HEK293 (cell line): ENCODE data around the gene PDGFC.

Experiments used
- CTCF ChIA-PET: fragments of 350-600 bp; formaldehyde crosslinking; extraction: SDS; loops from one replicate; lab custom pipeline; 2021; ENCODE audit warnings: antibody characterized with exemption; lab: Yijun Ruan, JAX
- POLR2A ChIA-PET: fragments of 300-600 bp; formaldehyde crosslinking; extraction: SDS; loops from one replicate; lab custom pipeline; 2020; ENCODE audit warnings: antibody characterized with exemption, inconsistent platforms; lab: Yijun Ruan, JAX
- H3K27ac ChIP-seq: fragments of 200-500 bp; sonication (Bioruptor generic); 2 replicates; pipeline ENCODE4 v1.5.1; 2014; ENCODE audit warnings: low read depth, low read length, control low read depth, inconsistent platforms; ENCODE audit errors: extremely low read depth
- H3K36me3 ChIP-seq, 2 experiments: fragments of 200-500 bp in 1 of 2; sonication (Bioruptor generic) in 1 of 2; 1 replicate in 1 of 2; 2 replicates in 1 of 2; pipeline ENCODE4 v1.5.1; 2014 to 2017; ENCODE audit warnings: inconsistent platforms in 2 of 2, low read length in 2 of 2; ENCODE audit not compliant: control insufficient read depth in 2 of 2, insufficient read depth in 1 of 2
- H3K4me1 ChIP-seq: fragments of 200-500 bp; sonication (Bioruptor generic); 2 replicates; pipeline ENCODE4 v1.5.1; 2014; ENCODE audit warnings: mild to moderate bottlenecking, low read length, inconsistent platforms; ENCODE audit not compliant: control insufficient read depth, insufficient read depth
- H3K4me3 ChIP-seq: 2 replicates; pipeline ENCODE4 v1.5.1; 2011; ENCODE audit warnings: low read depth, mild to moderate bottlenecking, control low read depth, low read length, moderate library complexity
- H3K9me3 ChIP-seq: fragments of 200-500 bp; sonication (Bioruptor generic); 2 replicates; pipeline ENCODE4 v1.5.1; 2014; ENCODE audit warnings: low read depth, low read length, inconsistent platforms; ENCODE audit not compliant: control insufficient read depth, insufficient read depth
- BCL11B ChIP-seq: fragments of 450-650 bp; formaldehyde crosslinking; IDR thresholded peaks from 2 replicates; pipeline ENCODE4 v1.5.1; 2016; ENCODE audit warnings: low read depth, missing biosample characterization, missing genetic modification characterization
- GFI1B ChIP-seq: fragments of 450-650 bp; formaldehyde crosslinking; IDR thresholded peaks from 2 replicates; pipeline ENCODE4 v1.5.1; 2016; ENCODE audit warnings: missing biosample characterization, missing genetic modification characterization
- GLI2 ChIP-seq: fragments of 450-650 bp; formaldehyde crosslinking; IDR thresholded peaks from 2 replicates; pipeline ENCODE4; 2017; ENCODE audit warnings: missing biosample characterization, missing genetic modification characterization, low read depth, borderline replicate concordance
- KLF17 ChIP-seq: fragments of 450-650 bp; formaldehyde crosslinking; IDR thresholded peaks from 2 replicates; pipeline ENCODE4 v1.5.1; 2016; ENCODE audit warnings: missing biosample characterization, missing genetic modification characterization
- SCRT1 ChIP-seq: fragments of 450-650 bp; formaldehyde crosslinking; IDR thresholded peaks from 2 replicates; pipeline ENCODE4 v1.5.1; 2016; ENCODE audit warnings: missing biosample characterization, missing genetic modification characterization, borderline replicate concordance
- TRIM28 ChIP-seq: IDR thresholded peaks from 2 replicates; pipeline ENCODE4 v1.6.1; 2011; ENCODE audit warnings: low read length, control low read depth, borderline replicate concordance
- ZBTB11 ChIP-seq: fragments of 450-650 bp; formaldehyde crosslinking; conservative IDR thresholded peaks from 2 replicates; pipeline ENCODE4 v1.5.1; 2016; ENCODE audit warnings: low read depth, missing biosample characterization, missing genetic modification characterization
- ZFP37 ChIP-seq: fragments of 450-650 bp; formaldehyde crosslinking; IDR thresholded peaks from 2 replicates; pipeline ENCODE4 v1.5.1; 2016; ENCODE audit warnings: missing biosample characterization, missing genetic modification characterization
- ZNF132 ChIP-seq: fragments of 450-650 bp; formaldehyde crosslinking; IDR thresholded peaks from 2 replicates; pipeline ENCODE4 v1.5.1; 2017; ENCODE audit warnings: missing biosample characterization, missing genetic modification characterization, borderline replicate concordance
- ZNF138 ChIP-seq: fragments of 450-650 bp; formaldehyde crosslinking; IDR thresholded peaks from 2 replicates; pipeline ENCODE4 v1.5.1; 2016; ENCODE audit warnings: missing biosample characterization, missing genetic modification characterization, borderline replicate concordance
- ZNF146 ChIP-seq: fragments of 450-650 bp; formaldehyde crosslinking; IDR thresholded peaks from 2 replicates; pipeline ENCODE4 v1.5.1; 2016; ENCODE audit warnings: missing biosample characterization, missing genetic modification characterization
- ZNF211 ChIP-seq: fragments of 450-650 bp; formaldehyde crosslinking; IDR thresholded peaks from 2 replicates; pipeline ENCODE4 v1.5.1; 2016; ENCODE audit warnings: low read depth, missing biosample characterization, missing genetic modification characterization
- ZNF239 ChIP-seq: fragments of 450-650 bp; formaldehyde crosslinking; IDR thresholded peaks from 2 replicates; pipeline ENCODE4 v1.5.1; 2016; ENCODE audit warnings: missing biosample characterization, missing genetic modification characterization
- ZNF341 ChIP-seq: fragments of 450-650 bp; formaldehyde crosslinking; IDR thresholded peaks from 2 replicates; pipeline ENCODE4; 2016; ENCODE audit warnings: low read depth, missing biosample characterization, missing genetic modification characterization
- ZNF423 ChIP-seq: fragments of 450-650 bp; formaldehyde crosslinking; IDR thresholded peaks from 2 replicates; pipeline ENCODE4 v1.5.1; 2016; ENCODE audit warnings: missing biosample characterization, missing genetic modification characterization
- ZNF426 ChIP-seq: fragments of 450-650 bp; formaldehyde crosslinking; IDR thresholded peaks from 2 replicates; pipeline ENCODE4 v1.5.1; 2017; ENCODE audit warnings: missing biosample characterization, missing genetic modification characterization, mild to moderate bottlenecking, inconsistent platforms, moderate library complexity
- ZNF548 ChIP-seq: fragments of 450-650 bp; formaldehyde crosslinking; IDR thresholded peaks from 2 replicates; pipeline ENCODE4 v1.5.1; 2016; ENCODE audit warnings: missing biosample characterization, missing genetic modification characterization
- ZNF549 ChIP-seq: fragments of 450-650 bp; IDR thresholded peaks from 2 replicates; pipeline ENCODE4 v1.5.1; 2018; ENCODE audit warnings: missing biosample characterization, missing genetic modification characterization, mild to moderate bottlenecking, inconsistent platforms, moderate library complexity
- ZNF585B ChIP-seq: fragments of 450-650 bp; formaldehyde crosslinking; IDR thresholded peaks from 2 replicates; pipeline ENCODE4 v1.5.1; 2016; ENCODE audit warnings: missing biosample characterization, missing genetic modification characterization
- ZNF596 ChIP-seq: fragments of 450-650 bp; IDR thresholded peaks from 2 replicates; pipeline ENCODE4 v1.5.0; 2018; ENCODE audit warnings: missing biosample characterization, mild to moderate bottlenecking, missing genetic modification characterization, moderate library complexity
- ZNF76 ChIP-seq: fragments of 450-650 bp; formaldehyde crosslinking; IDR thresholded peaks from 2 replicates; pipeline ENCODE4; 2016; ENCODE audit warnings: low read depth, missing biosample characterization, missing genetic modification characterization, borderline replicate concordance
- ZNF776 ChIP-seq: fragments of 450-650 bp; formaldehyde crosslinking; IDR thresholded peaks from 2 replicates; pipeline ENCODE4 v1.5.0; 2017; ENCODE audit warnings: missing biosample characterization, missing genetic modification characterization, borderline replicate concordance
- ZSCAN23 ChIP-seq: fragments of 450-650 bp; formaldehyde crosslinking; IDR thresholded peaks from 2 replicates; pipeline ENCODE4 v1.5.1; 2016; ENCODE audit warnings: missing biosample characterization, missing genetic modification characterization
- TF ChIP-seq, protein P1 (sequence below): fragments of 450-650 bp; formaldehyde crosslinking; IDR thresholded peaks from 2 replicates; pipeline ENCODE4 v1.5.1; 2016; ENCODE audit warnings: missing biosample characterization, missing genetic modification characterization, borderline replicate concordance
- TF ChIP-seq, protein P2 (sequence below): fragments of 450-650 bp; formaldehyde crosslinking; IDR thresholded peaks from 2 replicates; pipeline ENCODE4 v1.5.1; 2016; ENCODE audit warnings: missing biosample characterization, missing genetic modification characterization
- TF ChIP-seq, protein P3 (sequence below): fragments of 450-650 bp; formaldehyde crosslinking; IDR thresholded peaks from 2 replicates; pipeline ENCODE4 v1.5.1; 2016; ENCODE audit warnings: missing biosample characterization, missing genetic modification characterization, borderline replicate concordance

PDGFC gene

GRCh38 chr4:156778093-156778492, 193.5 kb downstream of the PDGFC start:
- Histone ChIP-seq H3K9me3 (no peaks in the 10 kb centered on the region), H3K4me1 (0 out of 2 replicates have a peak, but pooled peaks cover 6% of the 10 kb centered on the region), H3K4me3 (no peak overlapping the region), H3K27ac (no peak overlapping the region), H3K36me3 (no peaks in the 10 kb centered on the region)
- no peak for TF ChIP-seq GLI2 (tag by site-specific recombination)
- no peak for TF ChIP-seq ZNF341 (tag by site-specific recombination)
- TF ChIP-seq ZSCAN23 (tag by site-specific recombination), result no peak
- no peak for TF ChIP-seq ZNF239
- no peak for TF ChIP-seq ZNF776
- no peak for TF ChIP-seq ZNF146
- no peak for TF ChIP-seq GFI1B (tag by site-specific recombination)
- no peak for TF ChIP-seq ZNF548 (tag by site-specific recombination)
- no peak for TF ChIP-seq BCL11B (tag by site-specific recombination)
- no peak for TF ChIP-seq ZNF76
- TF ChIP-seq, protein P1, sequence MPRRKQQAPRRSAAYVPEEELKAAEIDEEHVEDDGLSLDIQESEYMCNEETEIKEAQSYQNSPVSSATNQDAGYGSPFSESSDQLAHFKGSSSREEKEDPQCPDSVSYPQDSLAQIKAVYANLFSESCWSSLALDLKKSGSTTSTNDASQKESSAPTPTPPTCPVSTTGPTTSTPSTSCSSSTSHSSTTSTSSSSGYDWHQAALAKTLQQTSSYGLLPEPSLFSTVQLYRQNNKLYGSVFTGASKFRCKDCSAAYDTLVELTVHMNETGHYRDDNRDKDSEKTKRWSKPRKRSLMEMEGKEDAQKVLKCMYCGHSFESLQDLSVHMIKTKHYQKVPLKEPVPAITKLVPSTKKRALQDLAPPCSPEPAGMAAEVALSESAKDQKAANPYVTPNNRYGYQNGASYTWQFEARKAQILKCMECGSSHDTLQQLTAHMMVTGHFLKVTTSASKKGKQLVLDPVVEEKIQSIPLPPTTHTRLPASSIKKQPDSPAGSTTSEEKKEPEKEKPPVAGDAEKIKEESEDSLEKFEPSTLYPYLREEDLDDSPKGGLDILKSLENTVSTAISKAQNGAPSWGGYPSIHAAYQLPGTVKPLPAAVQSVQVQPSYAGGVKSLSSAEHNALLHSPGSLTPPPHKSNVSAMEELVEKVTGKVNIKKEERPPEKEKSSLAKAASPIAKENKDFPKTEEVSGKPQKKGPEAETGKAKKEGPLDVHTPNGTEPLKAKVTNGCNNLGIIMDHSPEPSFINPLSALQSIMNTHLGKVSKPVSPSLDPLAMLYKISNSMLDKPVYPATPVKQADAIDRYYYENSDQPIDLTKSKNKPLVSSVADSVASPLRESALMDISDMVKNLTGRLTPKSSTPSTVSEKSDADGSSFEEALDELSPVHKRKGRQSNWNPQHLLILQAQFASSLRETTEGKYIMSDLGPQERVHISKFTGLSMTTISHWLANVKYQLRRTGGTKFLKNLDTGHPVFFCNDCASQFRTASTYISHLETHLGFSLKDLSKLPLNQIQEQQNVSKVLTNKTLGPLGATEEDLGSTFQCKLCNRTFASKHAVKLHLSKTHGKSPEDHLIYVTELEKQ (tag by site-specific recombination), result no peak
- no peak for TF ChIP-seq ZNF138 (tag by site-specific recombination)
- TF ChIP-seq ZNF426 (tag by site-specific recombination), result no peak
- TF ChIP-seq ZFP37 (tag by site-specific recombination), result no peak
- no peak for TF ChIP-seq ZNF585B (tag by site-specific recombination)
- TF ChIP-seq, protein P2, sequence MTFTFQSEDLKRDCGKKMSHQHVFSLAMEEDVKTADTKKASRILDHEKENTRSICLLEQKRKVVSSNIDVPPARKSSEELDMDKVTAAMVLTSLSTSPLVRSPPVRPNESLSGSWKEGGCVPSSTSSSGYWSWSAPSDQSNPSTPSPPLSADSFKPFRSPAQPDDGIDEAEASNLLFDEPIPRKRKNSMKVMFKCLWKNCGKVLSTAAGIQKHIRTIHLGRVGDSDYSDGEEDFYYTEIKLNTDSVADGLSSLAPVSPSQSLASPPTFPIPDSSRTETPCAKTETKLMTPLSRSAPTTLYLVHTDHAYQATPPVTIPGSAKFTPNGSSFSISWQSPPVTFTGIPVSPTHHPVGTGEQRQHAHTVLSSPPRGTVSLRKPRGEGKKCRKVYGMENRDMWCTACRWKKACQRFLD (tag by site-specific recombination), result no peak
- TF ChIP-seq KLF17 (tag by site-specific recombination), result no peak
- ChIA-PET CTCF (no interaction called here), POLR2A (no interaction called here)

DNA sequence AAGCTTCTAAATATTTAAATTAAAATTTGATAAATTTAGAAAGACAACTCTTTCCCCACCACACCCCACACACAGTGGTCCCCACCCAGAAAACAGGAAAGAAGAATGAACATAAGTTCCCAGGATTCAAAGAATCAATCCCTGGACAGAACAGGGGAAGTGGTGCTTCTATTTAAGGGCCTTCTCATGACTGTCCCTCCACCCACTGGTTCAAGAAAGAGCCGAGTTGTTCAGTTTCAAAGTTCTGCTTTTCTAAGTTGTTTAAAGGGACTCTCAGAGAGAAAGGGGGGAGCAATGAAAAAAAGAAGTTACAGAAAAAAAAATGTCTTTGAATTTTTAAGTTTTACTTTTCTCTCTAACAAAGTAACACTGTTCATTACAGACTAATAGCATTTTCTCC, 195.8 kb downstream of the PDGFC start:
- Histone ChIP-seq H3K36me3 (no peaks in the 10 kb centered on the region), H3K4me3 (no peak overlapping the region), H3K27ac (no peak overlapping the region), H3K9me3 (no peaks in the 10 kb centered on the region), H3K4me1 (peaks cover 16% of the 10 kb centered on the region)
- ChIA-PET POLR2A (no interaction called here), CTCF (interaction anchor here (0.8 kb wide), 1 partner anchor 353 kb away, joined by 3 read pairs; no protein-coding TSS in a partner anchor)
- TF ChIP-seq ZNF549 (no peak), SCRT1 (tag by site-specific recombination) (no peak), ZNF596 (tag by site-specific recombination) (no peak), GLI2 (tag by site-specific recombination) (no peak), ZBTB11 (tag by site-specific recombination) (no peak), TRIM28 (no peak), ZNF132 (tag by site-specific recombination) (no peak), ZNF211 (tag by site-specific recombination) (no peak), ZNF423 (tag by site-specific recombination) (no peak)
- TF ChIP-seq, protein P3, sequence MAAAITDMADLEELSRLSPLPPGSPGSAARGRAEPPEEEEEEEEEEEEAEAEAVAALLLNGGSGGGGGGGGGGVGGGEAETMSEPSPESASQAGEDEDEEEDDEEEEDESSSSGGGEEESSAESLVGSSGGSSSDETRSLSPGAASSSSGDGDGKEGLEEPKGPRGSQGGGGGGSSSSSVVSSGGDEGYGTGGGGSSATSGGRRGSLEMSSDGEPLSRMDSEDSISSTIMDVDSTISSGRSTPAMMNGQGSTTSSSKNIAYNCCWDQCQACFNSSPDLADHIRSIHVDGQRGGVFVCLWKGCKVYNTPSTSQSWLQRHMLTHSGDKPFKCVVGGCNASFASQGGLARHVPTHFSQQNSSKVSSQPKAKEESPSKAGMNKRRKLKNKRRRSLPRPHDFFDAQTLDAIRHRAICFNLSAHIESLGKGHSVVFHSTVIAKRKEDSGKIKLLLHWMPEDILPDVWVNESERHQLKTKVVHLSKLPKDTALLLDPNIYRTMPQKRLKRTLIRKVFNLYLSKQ (tag by site-specific recombination), result no peak
